GM12801 (cell line): Measurements from ENCODE around the gene OR2AT4.

Experiments used
- CTCF ChIP-seq: IDR thresholded peaks from one replicate; pipeline ENCODE4 v1.5.1; 2011; ENCODE audit warnings: control low read depth; ENCODE audit not compliant: insufficient read length; ENCODE audit errors: extremely low read depth

OR2AT4 gene

GRCh38 chr11:75100314-75100713 is 3.6 kb upstream of the OR2AT4 start:
- no peak for TF ChIP-seq CTCF

GRCh38 chr11:75099635-75100034 is 3.0 kb upstream of the OR2AT4 start:
- TF ChIP-seq CTCF: no peak

GRCh38 chr11:75097173-75097557 is 489 bp upstream of the OR2AT4 start:
- no peak for TF ChIP-seq CTCF

- TF ChIP-seq CTCF: no peak
Measured at GRCh38 chr11:75090671-75091177, 6.0 kb downstream of the OR2AT4 start.

- TF ChIP-seq CTCF: no peak
Measured at GRCh38 chr11:75087319-75088305, 9.1 kb downstream of the OR2AT4 start.

- no peak for TF ChIP-seq CTCF
Measured at GRCh38 chr11:75084883-75085282, 11.8 kb downstream of the OR2AT4 start.

GRCh38 chr11:75083217-75083605 is 13.5 kb downstream of the OR2AT4 start:
- no peak for TF ChIP-seq CTCF
